ENCODE data around the gene ADA.
A peak's percentile ranks its signal among the peaks of the same experiment; 100 is the strongest.

Gene ADA

DNA sequence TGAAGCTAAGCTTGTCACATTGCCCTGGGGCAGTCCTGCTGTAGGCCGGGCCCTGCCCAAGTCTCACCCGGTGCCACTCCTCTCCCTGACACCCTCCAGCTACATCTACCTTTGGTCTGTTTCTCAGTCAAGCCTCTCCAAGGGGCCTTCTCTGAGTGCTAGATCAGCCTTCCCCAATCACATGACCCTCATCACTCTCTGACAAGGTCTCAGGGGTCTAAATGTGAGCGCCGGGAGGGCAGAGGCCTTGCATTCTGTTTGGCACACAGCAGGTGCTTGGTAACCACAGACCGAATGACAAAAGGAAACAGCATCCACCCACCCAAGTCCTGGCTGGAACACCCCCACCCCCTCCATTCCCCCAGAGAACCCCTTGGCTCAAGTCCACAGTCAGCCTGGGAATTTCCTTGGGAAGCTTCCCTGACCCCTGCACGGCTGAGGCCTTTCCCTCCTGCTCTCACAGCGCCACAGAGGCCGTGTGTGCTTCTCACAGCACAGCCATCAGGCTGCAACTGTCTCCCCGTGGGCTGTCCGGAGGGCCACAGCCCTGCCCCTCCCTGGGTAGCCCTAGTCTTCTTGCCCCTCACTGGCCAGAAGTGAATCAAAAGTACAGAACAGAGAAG, 36.2 kb downstream of the ADA start:
- TF ChIP-seq, protein P1, sequence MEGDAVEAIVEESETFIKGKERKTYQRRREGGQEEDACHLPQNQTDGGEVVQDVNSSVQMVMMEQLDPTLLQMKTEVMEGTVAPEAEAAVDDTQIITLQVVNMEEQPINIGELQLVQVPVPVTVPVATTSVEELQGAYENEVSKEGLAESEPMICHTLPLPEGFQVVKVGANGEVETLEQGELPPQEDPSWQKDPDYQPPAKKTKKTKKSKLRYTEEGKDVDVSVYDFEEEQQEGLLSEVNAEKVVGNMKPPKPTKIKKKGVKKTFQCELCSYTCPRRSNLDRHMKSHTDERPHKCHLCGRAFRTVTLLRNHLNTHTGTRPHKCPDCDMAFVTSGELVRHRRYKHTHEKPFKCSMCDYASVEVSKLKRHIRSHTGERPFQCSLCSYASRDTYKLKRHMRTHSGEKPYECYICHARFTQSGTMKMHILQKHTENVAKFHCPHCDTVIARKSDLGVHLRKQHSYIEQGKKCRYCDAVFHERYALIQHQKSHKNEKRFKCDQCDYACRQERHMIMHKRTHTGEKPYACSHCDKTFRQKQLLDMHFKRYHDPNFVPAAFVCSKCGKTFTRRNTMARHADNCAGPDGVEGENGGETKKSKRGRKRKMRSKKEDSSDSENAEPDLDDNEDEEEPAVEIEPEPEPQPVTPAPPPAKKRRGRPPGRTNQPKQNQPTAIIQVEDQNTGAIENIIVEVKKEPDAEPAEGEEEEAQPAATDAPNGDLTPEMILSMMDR (IDR thresholded peaks at IDR 0.05; ENCODE audit: low read depth, low read length, missing control alignments) = no peak
- no peak overlapping the region for H3K4me3 ChIP-seq (replicated peaks; ENCODE audit: low read depth, low read length)
- no peak for DNase-seq (ENCODE audit: extremely low read depth, low read depth)

DNA sequence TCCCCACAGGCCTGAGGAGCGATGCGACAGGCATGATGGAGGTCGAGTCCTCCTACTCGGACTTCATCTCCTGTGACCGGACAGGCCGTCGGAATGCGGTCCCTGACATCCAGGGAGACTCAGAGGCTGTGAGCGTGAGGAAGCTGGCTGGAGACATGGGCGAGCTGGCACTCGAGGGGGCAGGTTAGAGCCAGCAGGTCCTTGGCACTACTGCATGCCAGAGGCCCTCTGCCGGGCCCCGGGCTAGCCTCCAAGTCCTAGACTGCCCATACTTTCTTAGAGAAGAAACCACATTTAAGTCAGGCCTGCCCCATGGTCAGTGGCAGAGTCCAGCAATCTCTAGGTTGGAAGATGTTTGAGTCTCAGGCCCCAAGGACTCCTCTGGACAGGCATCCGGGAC, 37.0 kb downstream of the ADA start:
- H3K4me3 ChIP-seq (replicated peaks; ENCODE audit: low read depth, low read length) = no peak overlapping the region
- TF ChIP-seq, protein P1 (IDR thresholded peaks at IDR 0.05; ENCODE audit: low read depth, low read length, missing control alignments) = no peak
- DNase-seq (ENCODE audit: extremely low read depth, low read depth) = no peak

DNA sequence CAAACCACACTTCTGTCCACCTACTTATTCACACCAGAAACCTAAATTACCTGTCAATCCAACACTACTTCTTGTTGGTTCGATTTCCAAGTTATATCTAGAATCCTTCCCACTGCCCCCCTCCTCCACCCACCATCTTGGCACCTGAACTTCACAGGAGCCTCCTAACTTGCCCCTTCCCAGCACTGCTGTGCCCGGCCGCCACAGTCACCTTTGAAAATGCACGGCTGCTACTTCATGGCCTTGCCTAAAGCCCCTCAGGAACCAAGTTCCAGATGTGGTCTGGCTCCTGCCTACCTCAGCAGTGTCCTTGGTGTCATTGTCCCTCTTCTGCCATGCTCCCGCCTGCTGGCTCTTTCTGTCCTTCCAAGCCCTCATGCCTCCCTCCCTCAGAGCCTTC, 37.9 kb downstream of the ADA start:
- TF ChIP-seq, protein P1 (IDR thresholded peaks at IDR 0.05; ENCODE audit: low read depth, low read length, missing control alignments) = no peak
- no peak overlapping the region for H3K4me3 ChIP-seq (replicated peaks; ENCODE audit: low read depth, low read length)
- no peak for DNase-seq (ENCODE audit: extremely low read depth, low read depth)

DNA sequence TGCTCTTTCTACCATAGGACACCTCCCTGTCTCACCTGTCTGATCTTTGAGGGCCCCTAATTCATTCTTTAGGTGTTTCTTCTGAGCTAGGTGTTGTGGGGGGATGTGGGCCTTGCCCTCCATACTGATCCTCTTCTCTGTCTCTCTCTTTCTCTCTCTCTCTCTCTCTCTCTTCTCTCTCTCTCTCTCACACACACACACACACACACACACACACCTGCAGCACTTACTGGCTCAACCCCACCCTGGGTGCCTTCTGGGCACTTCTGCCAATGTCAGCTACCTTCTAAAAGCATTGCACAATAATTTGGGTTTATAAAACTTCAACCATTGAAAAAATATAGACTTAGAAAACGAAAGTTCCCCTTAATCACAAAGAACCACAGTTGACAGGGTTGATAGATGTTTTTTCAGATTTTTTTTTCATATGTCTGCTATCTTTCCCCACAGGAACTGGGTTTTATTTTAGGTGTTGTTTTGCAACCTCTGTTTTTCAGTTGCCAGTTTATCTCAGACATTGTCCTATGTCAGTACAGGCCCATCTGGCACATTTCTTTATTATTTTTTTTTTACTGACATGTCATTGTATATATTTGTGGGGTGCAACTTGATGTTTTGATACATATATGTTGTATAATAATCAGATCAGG, 41.1 kb downstream of the ADA start:
- H3K4me3 ChIP-seq (replicated peaks; ENCODE audit: low read depth, low read length) = no peak overlapping the region
- DNase-seq (ENCODE audit: extremely low read depth, low read depth) = no peak
- TF ChIP-seq, protein P1 (IDR thresholded peaks at IDR 0.05; ENCODE audit: low read depth, low read length, missing control alignments) = no peak

DNA sequence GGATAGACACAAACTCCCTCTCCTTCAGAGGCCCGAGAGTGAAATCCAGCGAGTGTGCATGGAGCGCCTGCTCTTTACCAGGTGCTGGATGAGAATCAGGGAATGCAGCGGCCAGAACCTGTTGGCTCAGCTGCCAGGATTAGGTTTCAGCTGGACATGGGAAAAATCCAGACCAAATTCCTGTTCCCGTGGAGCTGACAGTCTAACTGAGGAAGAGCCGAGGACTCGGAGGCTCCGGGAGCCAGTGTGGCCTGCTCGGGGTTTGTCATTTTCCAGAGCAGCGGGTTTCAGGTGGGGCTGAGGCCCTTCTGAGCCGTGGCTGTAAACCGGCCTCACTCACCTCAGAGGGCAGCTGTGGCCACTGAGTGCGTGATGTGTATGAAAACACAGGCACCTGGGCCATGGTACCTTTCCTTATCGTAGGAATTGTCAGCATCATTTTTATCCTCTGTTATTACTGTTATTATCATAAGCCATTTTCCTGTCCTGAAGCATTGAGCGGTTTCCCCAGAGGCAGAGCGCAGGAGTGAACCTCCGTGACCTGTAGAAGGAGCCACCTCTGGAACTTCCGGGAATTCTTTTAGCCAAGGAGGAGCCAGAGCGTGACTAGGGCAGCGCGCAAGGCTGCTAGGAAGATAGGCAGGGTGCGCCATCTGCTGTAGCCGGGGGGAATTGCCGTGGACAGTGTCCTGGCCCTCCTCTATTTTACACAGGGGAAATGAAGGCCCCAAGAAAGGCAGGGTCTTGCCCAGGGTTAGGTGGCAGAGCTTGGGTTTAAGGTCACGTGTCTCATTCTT, 41.8 kb downstream of the ADA start:
- H3K4me3 ChIP-seq (replicated peaks; ENCODE audit: low read depth, low read length) = no peak overlapping the region
- TF ChIP-seq, protein P1 (IDR thresholded peaks at IDR 0.05; ENCODE audit: low read depth, low read length, missing control alignments) = peak; percentile 98
- DNase-seq (ENCODE audit: extremely low read depth, low read depth) = peak; percentile 73

DNA sequence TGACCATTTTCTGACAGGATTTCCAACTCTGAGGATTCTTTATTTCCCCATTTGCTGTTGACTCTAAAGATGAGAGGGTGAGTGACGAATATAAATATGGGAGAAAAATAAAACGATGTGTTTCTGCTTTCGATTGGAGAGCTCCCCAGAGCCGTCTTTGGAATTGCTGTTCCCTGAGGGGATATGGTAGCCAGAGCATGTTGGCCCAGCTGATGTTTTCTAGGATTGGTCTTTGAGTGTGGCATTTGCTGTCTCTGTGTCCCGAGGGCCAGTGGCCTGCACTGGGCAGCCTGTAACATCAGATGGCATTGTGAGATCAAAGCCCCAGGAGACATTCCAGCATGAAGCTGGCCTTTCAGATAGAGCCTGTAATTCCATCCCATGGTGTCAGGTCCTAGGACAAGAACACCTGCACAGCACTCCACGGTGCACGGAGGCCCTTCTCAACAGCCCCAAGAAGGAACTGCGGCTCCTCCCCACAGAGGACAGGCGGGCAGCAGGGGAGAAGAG, 42.4 kb downstream of the ADA start:
- DNase-seq (ENCODE audit: extremely low read depth, low read depth) = no peak
- H3K4me3 ChIP-seq (replicated peaks; ENCODE audit: low read depth, low read length) = no peak overlapping the region
- TF ChIP-seq, protein P1 (IDR thresholded peaks at IDR 0.05; ENCODE audit: low read depth, low read length, missing control alignments) = no peak

Data from HFF-Myc (cell line).